Keratinocyte (primary cell): ENCODE results near the gene PRKN. TPM values are rescaled to one million over a fixed set of nuclear protein-coding genes. Genes with fewer than 3 reads are reported as not detected.
A peak's percentile ranks its signal among the peaks of the same experiment; 100 is the strongest.

Experiments used
- DNase-seq: peaks from one replicate; pipeline ENCODE4 v3.0.0-alpha.2; 2011; ENCODE audit warnings: low read depth, missing footprints, low spot score
- FAIRE-seq: peaks from 2 replicates; lab custom pipeline; 2011; peaks lifted over from hg19 to GRCh38; lab: Jason Lieb, UNC
- H2AFZ ChIP-seq: 2 replicates; pipeline ENCODE4 v1.6.0; 2012; ENCODE audit warnings: low read length, control low read depth, inconsistent platforms; ENCODE audit not compliant: control insufficient read depth
- H3K27ac ChIP-seq: 2 replicates; pipeline ENCODE4 v1.5.1; 2011; ENCODE audit warnings: low read length; ENCODE audit not compliant: control insufficient read depth, insufficient read depth
- H3K27me3 ChIP-seq: 3 replicates; pipeline ENCODE4 v1.6.0; 2011; ENCODE audit warnings: low read length; ENCODE audit not compliant: control insufficient read depth, insufficient read depth; ENCODE audit errors: extremely low read depth
- H3K36me3 ChIP-seq, 2 experiments: 2 replicates in 1 of 2; 3 replicates in 1 of 2; pipeline ENCODE4 v1.5.1; 2011; ENCODE audit warnings: low read length in 2 of 2, mild to moderate bottlenecking in 1 of 2; ENCODE audit not compliant: control insufficient read depth in 2 of 2, insufficient read depth in 2 of 2; ENCODE audit errors: extremely low read depth in 1 of 2
- H3K4me1 ChIP-seq: 3 replicates; pipeline ENCODE4 v1.5.1; 2011; ENCODE audit warnings: low read length; ENCODE audit not compliant: control insufficient read depth, insufficient read depth; ENCODE audit errors: extremely low read depth
- H3K4me2 ChIP-seq: 3 replicates; pipeline ENCODE4 v1.6.0; 2011; ENCODE audit warnings: low read depth, low read length; ENCODE audit not compliant: control insufficient read depth, insufficient read depth; ENCODE audit errors: extremely low read depth
- H3K4me3 ChIP-seq, 3 experiments: fragments of 200-600 bp in 1 of 3; sonication (generic) in 1 of 3; 2 replicates in 2 of 3; 3 replicates in 1 of 3; pipeline ENCODE4 v1.5.1; 2011 to 2016; ENCODE audit warnings: low read length in 3 of 3, mild to moderate bottlenecking in 3 of 3, control low read depth in 2 of 3, inconsistent platforms in 1 of 3, low read depth in 1 of 3, mixed read lengths in 1 of 3, mixed run types in 1 of 3, moderate library complexity in 1 of 3; ENCODE audit not compliant: control insufficient read depth in 2 of 3, insufficient read depth in 2 of 3; ENCODE audit errors: extremely low read depth in 1 of 3
- H3K79me2 ChIP-seq: 2 replicates; pipeline ENCODE4 v1.6.0; 2012; ENCODE audit warnings: low read length; ENCODE audit not compliant: control insufficient read depth, insufficient read depth
- H3K9ac ChIP-seq: 3 replicates; pipeline ENCODE4 v1.6.0; 2011; ENCODE audit warnings: low read length; ENCODE audit not compliant: control insufficient read depth, insufficient read depth; ENCODE audit errors: extremely low read depth
- H3K9me1 ChIP-seq: 3 replicates; pipeline ENCODE4 v1.6.0; 2011; ENCODE audit warnings: low read length; ENCODE audit not compliant: control insufficient read depth, insufficient read depth; ENCODE audit errors: extremely low read depth
- H3K9me3 ChIP-seq: 2 replicates; pipeline ENCODE4 v1.5.1; 2012; ENCODE audit warnings: low read depth, low read length; ENCODE audit not compliant: control insufficient read depth
- H4K20me1 ChIP-seq: 3 replicates; pipeline ENCODE4 v1.6.0; 2011; ENCODE audit warnings: low read length; ENCODE audit not compliant: control insufficient read depth, insufficient read depth; ENCODE audit errors: extremely low read depth
- CTCF ChIP-seq, 3 experiments: IDR thresholded peaks in 1 of 3; conservative IDR thresholded peaks in 1 of 3; optimal IDR thresholded peaks in 1 of 3; 2 replicates in 2 of 3; 3 replicates in 1 of 3; pipeline versions ENCODE3 to v1.5.1; 2011; ENCODE audit warnings: low read length in 3 of 3, mild to moderate bottlenecking in 3 of 3, moderate library complexity in 2 of 3, control low read depth in 1 of 3, inconsistent platforms in 1 of 3; ENCODE audit not compliant: insufficient read depth in 2 of 3; ENCODE audit errors: extremely low read depth in 1 of 3
- EZH2 ChIP-seq: IDR thresholded peaks from one replicate; pipeline ENCODE4 v1.6.1; 2012; ENCODE audit warnings: inconsistent platforms, mild to moderate bottlenecking, low read length, moderate library complexity
- dilution Hi-C: fragments of 300-500 bp; cut with MboI; formaldehyde crosslinking; loops from one replicate; pipeline ENCODE4 v1.7.0; 2020; ENCODE audit warnings: low sequenced_read_pairs; ENCODE audit not compliant: extremely low pct_ligation_motif_present
- polyA plus RNA-seq, 5 experiments: library from polyadenylated mRNA; depleted of rRNA in 3 of 5; stranded (reverse) in 3 of 5; stranded (forward) in 1 of 5; unstranded in 1 of 5; fragments of >200 nt; gene quantifications; 1 replicate in 1 of 5; 2 replicates in 3 of 5; 3 replicates in 1 of 5; pipeline versions ENCODE4 v1.2.1 to v1.2.3, GENCODE V29; 2011 to 2012; ENCODE audit warnings: missing spikeins in 2 of 5, low read depth in 1 of 5, low replicate concordance in 1 of 5

PRKN gene
- polyA plus RNA-seq, 1 donor (not counting 4 experiments of a cell fraction or from before 2014, with no cell fraction given): 0.67 TPM

- dilution Hi-C loops: no loop called here
- H2AFZ ChIP-seq: no peak overlapping the region
Measured at GRCh38 chr6:162124710-162125435, 602.7 kb downstream of the PRKN start.

GRCh38 chr6:162123797-162124196, 603.8 kb downstream of the PRKN start:
- Histone ChIP-seq H3K27me3 (no peaks in the 10 kb centered on the region), H3K4me3 (no peak overlapping the region), H2AFZ (no peak overlapping the region), H3K9ac (no peak overlapping the region), H3K4me1 (no peaks in the 10 kb centered on the region), H3K9me1 (no peaks in the 10 kb centered on the region), H3K9me3 (no peaks in the 10 kb centered on the region), H3K79me2 (no peaks in the 10 kb centered on the region), H4K20me1 (no peaks in the 10 kb centered on the region), H3K4me2 (no peak overlapping the region), H3K27ac (no peak overlapping the region), H3K36me3 (no peaks in the 10 kb centered on the region)
- TF ChIP-seq CTCF (optimal IDR thresholded peaks at IDR 0.05 in 1 of 3, IDR thresholded peaks at IDR 0.05 in 1 of 3, conservative IDR thresholded peaks at IDR 0.05 in 1 of 3; ENCODE audit: extremely low read depth in 1 of 3, insufficient read depth in 2 of 3, low read length in 3 of 3) (peak in 1 of 3 experiments; percentile 6), EZH2 (no peak)
- dilution Hi-C loops: no loop called here
- DNase-seq: no peak
- no peak for FAIRE-seq

More at GRCh38 chr6:162124710-162125435, 602.7 kb downstream of the PRKN start:
- Histone ChIP-seq H3K9me1 (no peaks in the 10 kb centered on the region), H3K9me3 (no peaks in the 10 kb centered on the region), H3K4me2 (no peak overlapping the region), H3K4me3 (no peak overlapping the region), H3K27me3 (no peaks in the 10 kb centered on the region), H3K79me2 (no peaks in the 10 kb centered on the region), H3K27ac (no peak overlapping the region), H3K36me3 (no peaks in the 10 kb centered on the region), H4K20me1 (no peaks in the 10 kb centered on the region), H3K4me1 (no peaks in the 10 kb centered on the region), H3K9ac (no peak overlapping the region)
- DNase-seq (no peak), FAIRE-seq (no peak)
- TF ChIP-seq CTCF (optimal IDR thresholded peaks at IDR 0.05 in 1 of 3, IDR thresholded peaks at IDR 0.05 in 1 of 3, conservative IDR thresholded peaks at IDR 0.05 in 1 of 3; ENCODE audit: extremely low read depth in 1 of 3, insufficient read depth in 2 of 3, low read length in 3 of 3): no peak
- TF ChIP-seq EZH2: no peak
